ENCODE measurements around the gene COL18A1. TPM values are rescaled to one million over a fixed set of nuclear protein-coding genes. Genes with fewer than 3 reads are reported as not detected.

The COL18A1 gene
- total RNA-seq, 4 donors from 2014 or later, result 97.7 to 173 (median 110) TPM

DNA sequence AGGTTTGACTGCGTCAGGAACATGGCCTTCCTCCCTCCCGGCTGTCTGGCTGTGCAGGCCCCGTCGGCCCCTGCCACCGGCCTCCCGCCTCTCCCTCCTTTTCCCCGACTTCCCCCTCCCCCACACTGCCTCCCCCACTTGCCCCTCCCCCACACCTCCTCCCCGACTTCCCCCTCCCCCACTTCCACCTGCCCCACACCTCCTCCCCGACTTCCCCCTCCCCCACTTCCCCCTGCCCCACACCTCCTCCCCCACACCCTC is 84.7 kb downstream of the COL18A1 start:
- TF ChIP-seq POLR2A (IDR thresholded peaks at IDR 0.05; ENCODE audit: low read depth) (no peak), EP300 (IDR thresholded peaks at IDR 0.05) (no peak), POLR2AphosphoS5 (IDR thresholded peaks at IDR 0.05) (no peak)
- TF ChIP-seq, protein P1, sequence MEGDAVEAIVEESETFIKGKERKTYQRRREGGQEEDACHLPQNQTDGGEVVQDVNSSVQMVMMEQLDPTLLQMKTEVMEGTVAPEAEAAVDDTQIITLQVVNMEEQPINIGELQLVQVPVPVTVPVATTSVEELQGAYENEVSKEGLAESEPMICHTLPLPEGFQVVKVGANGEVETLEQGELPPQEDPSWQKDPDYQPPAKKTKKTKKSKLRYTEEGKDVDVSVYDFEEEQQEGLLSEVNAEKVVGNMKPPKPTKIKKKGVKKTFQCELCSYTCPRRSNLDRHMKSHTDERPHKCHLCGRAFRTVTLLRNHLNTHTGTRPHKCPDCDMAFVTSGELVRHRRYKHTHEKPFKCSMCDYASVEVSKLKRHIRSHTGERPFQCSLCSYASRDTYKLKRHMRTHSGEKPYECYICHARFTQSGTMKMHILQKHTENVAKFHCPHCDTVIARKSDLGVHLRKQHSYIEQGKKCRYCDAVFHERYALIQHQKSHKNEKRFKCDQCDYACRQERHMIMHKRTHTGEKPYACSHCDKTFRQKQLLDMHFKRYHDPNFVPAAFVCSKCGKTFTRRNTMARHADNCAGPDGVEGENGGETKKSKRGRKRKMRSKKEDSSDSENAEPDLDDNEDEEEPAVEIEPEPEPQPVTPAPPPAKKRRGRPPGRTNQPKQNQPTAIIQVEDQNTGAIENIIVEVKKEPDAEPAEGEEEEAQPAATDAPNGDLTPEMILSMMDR (IDR thresholded peaks at IDR 0.05), result no peak
- Histone ChIP-seq H3K9me3 (no peaks in the 10 kb centered on the region), H3K36me3 (peaks cover 0 to 72% (median 46%) of the 10 kb centered on the region in 4 donors), H3K4me3 (no peak overlapping the region), H3K4me1 (no peaks in the 10 kb centered on the region), H3K27ac (replicated peaks in 1 of 4) (no peak overlapping the region), H3K27me3 (no peaks in the 10 kb centered on the region)
- no peak for DNase-seq (ENCODE audit: extremely low spot score)
- intact Hi-C loops (cut with DNase I), result no loop called here
- WGBS, result 47% methylated on average over 7 of the region's 9 CpGs

DNA sequence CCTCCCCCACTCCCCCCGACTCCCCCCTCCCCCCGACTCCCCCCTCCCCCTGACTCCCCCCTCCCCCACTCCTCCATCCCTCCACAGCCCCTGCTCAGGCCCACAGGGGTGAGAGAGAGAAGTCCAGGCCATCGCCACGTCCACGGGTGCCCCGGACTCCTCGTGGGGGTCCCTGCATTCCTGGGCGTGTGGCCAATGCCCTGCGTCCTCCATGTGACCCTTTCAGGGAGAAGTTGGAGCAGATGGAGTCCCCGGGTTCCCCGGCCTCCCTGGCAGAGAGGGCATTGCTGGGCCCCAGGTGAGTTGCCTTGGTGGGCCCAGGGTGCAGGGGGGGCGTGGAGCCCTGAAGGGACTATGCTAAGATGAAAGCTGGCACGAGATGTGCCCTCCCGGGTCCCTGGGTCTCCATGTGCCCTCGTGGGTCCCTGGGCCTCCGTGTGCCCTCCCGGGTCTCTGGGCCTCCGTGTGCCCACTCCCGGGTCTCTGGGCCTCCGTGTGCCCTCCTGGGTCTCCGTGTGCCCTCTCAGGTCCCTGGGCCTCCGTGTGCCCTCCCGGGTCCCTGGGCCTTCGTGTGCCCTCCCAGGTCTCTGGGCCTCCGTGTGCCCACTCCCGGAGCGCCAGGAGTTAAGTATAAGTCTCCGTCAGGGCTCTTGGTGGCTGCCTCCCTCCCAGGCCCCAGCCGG is 85.2 kb downstream of the COL18A1 start:
- TF ChIP-seq POLR2AphosphoS5 (IDR thresholded peaks at IDR 0.05) (no peak), POLR2A (IDR thresholded peaks at IDR 0.05; ENCODE audit: low read depth) (no peak), EP300 (IDR thresholded peaks at IDR 0.05) (no peak)
- TF ChIP-seq, protein P1 (IDR thresholded peaks at IDR 0.05), result no peak
- Histone ChIP-seq H3K27ac (replicated peaks in 1 of 4) (no peak overlapping the region), H3K4me1 (no peaks in the 10 kb centered on the region), H3K4me3 (no peak overlapping the region), H3K27me3 (no peaks in the 10 kb centered on the region), H3K36me3 (peaks cover 0 to 77% (median 52%) of the 10 kb centered on the region in 4 donors), H3K9me3 (no peaks in the 10 kb centered on the region)
- intact Hi-C loops (cut with DNase I), result no loop called here
- no peak for DNase-seq (ENCODE audit: extremely low spot score)
- 90% methylated on average over 11 of the region's 29 CpGs for WGBS

DNA sequence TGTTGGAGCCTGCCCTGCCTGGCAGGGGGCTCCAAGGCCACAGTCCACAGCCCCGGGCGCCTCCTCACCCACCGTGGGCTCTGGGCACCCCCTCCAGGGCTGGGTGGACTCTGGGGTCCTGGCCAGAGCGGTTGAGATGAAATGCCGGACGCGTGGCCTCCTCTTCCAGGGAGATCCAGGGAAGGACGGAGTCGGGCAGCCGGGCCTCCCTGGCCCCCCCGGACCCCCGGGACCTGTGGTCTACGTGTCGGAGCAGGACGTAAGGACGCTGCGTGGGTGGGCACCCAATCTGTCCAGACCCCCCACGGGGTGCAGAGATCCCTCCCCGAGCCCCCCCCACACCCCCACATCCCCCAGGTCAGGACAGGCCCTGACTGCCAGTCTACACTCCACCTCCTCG is 86.1 kb downstream of the COL18A1 start:
- 97% methylated on average over 7 of the region's 20 CpGs for WGBS
- no peaks in the 10 kb centered on the region for H3K27me3 ChIP-seq
- no peaks in the 10 kb centered on the region for H3K9me3 ChIP-seq
- no peak for DNase-seq (ENCODE audit: extremely low spot score)
- no peaks in the 10 kb centered on the region for H3K4me1 ChIP-seq
- H3K27ac ChIP-seq (replicated peaks in 1 of 4), result no peak overlapping the region
- intact Hi-C loops (cut with DNase I), result no loop called here
- no peak overlapping the region for H3K4me3 ChIP-seq
- TF ChIP-seq POLR2AphosphoS5 (IDR thresholded peaks at IDR 0.05), result no peak
- no peak for TF ChIP-seq POLR2A (IDR thresholded peaks at IDR 0.05; ENCODE audit: low read depth)
- no peak for TF ChIP-seq EP300 (IDR thresholded peaks at IDR 0.05)
- TF ChIP-seq, protein P1 (IDR thresholded peaks at IDR 0.05), result no peak
- H3K36me3 ChIP-seq, result peaks cover 8 to 80% (median 58%) of the 10 kb centered on the region in 4 donors

DNA sequence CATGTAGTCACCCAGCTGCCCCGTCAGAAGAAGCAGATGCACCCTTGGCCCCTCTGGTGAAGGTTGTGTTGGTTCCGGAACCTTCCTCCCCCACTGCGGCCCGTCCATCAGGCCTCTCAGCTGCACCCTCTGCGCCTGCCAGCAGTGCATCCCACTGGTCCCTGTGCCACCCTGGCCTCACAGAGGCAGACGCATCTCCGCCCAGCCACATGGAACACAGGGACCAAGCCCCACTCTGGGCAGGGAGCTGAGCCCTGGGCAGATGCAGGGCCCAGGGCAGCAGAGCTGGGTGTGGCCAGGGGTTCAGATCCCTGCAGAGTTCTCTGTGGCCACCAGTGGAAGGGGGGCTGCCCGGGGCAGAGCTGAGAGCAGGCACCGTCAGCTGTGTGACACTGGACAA is 86.7 kb downstream of the COL18A1 start:
- DNase-seq (ENCODE audit: extremely low spot score), result no peak
- TF ChIP-seq EP300 (IDR thresholded peaks at IDR 0.05), result no peak
- no peak for TF ChIP-seq POLR2AphosphoS5 (IDR thresholded peaks at IDR 0.05)
- TF ChIP-seq, protein P1 (IDR thresholded peaks at IDR 0.05), result no peak
- TF ChIP-seq POLR2A (IDR thresholded peaks at IDR 0.05; ENCODE audit: low read depth), result no peak
- no peaks in the 10 kb centered on the region for H3K9me3 ChIP-seq
- H3K27ac ChIP-seq (replicated peaks in 1 of 4), result no peak overlapping the region
- H3K27me3 ChIP-seq, result no peaks in the 10 kb centered on the region
- no peak overlapping the region for H3K4me3 ChIP-seq
- intact Hi-C loops (cut with DNase I), result no loop called here
- WGBS, result 92% methylated on average over 7 of the region's 9 CpGs
- H3K4me1 ChIP-seq, result no peaks in the 10 kb centered on the region
- peaks cover 8 to 85% (median 63%) of the 10 kb centered on the region in 4 donors for H3K36me3 ChIP-seq

DNA sequence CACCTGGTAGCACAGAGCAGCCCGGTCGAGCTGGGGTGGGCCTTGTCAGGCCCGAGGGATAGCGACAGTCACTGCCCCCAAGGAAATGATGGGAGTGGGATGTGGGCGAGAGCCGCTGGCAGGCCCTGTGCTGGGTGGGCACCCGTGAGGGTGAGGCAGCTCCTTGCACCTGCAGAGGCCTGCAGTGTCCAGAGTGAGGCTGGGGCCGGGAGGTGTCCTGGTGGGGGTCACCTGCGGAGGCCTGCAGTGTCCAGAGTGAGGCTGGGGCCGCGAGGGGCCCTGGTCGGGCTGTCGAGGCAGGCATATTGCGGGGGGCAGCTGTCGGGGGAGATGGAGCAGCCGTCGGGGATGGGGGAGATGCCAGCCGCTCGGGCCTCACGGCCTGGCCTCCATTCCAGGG is 87.8 kb downstream of the COL18A1 start:
- intact Hi-C loops (cut with DNase I), result no loop called here
- DNase-seq (ENCODE audit: extremely low spot score), result no peak
- peaks cover 17 to 86% (median 70%) of the 10 kb centered on the region in 4 donors for H3K36me3 ChIP-seq

More for the DNA sequence above, 87.8 kb downstream of the COL18A1 start:
- Histone ChIP-seq H3K27ac (replicated peaks in 1 of 4) (no peak overlapping the region), H3K4me3 (no peak overlapping the region), H3K9me3 (no peaks in the 10 kb centered on the region), H3K27me3 (no peaks in the 10 kb centered on the region), H3K4me1 (no peaks in the 10 kb centered on the region)
- TF ChIP-seq, protein P1 (IDR thresholded peaks at IDR 0.05), result no peak
- TF ChIP-seq EP300 (IDR thresholded peaks at IDR 0.05), result no peak
- WGBS, result 100% methylated on average over 5 of the region's 20 CpGs
